Stomach (tissue), 4 donors: Measurements from ENCODE around the gene GREB1L.

Source experiments
- POLR2A ChIP-seq, 4 donors: fragments of 450-650 bp; IDR thresholded peaks; one replicate each; pipeline ENCODE4 v1.6.1; 2016; ENCODE audit warnings: antibody characterized with exemption in 4 of 4, control low read depth in 2 of 4, mild to moderate bottlenecking in 1 of 4, moderate library complexity in 1 of 4
- TF ChIP-seq, protein P1 (sequence below), 7 experiments: fragments of 450-650 bp in 4 of 7; fragments of 200-600 bp in 3 of 7; sonication (generic) in 3 of 7; IDR thresholded peaks; one replicate each; pipeline ENCODE4 v1.5.1; 2016 to 2019; ENCODE audit warnings: antibody characterized with exemption in 7 of 7, control low read depth in 2 of 7, mild to moderate bottlenecking in 1 of 7

- TF ChIP-seq, protein P1, sequence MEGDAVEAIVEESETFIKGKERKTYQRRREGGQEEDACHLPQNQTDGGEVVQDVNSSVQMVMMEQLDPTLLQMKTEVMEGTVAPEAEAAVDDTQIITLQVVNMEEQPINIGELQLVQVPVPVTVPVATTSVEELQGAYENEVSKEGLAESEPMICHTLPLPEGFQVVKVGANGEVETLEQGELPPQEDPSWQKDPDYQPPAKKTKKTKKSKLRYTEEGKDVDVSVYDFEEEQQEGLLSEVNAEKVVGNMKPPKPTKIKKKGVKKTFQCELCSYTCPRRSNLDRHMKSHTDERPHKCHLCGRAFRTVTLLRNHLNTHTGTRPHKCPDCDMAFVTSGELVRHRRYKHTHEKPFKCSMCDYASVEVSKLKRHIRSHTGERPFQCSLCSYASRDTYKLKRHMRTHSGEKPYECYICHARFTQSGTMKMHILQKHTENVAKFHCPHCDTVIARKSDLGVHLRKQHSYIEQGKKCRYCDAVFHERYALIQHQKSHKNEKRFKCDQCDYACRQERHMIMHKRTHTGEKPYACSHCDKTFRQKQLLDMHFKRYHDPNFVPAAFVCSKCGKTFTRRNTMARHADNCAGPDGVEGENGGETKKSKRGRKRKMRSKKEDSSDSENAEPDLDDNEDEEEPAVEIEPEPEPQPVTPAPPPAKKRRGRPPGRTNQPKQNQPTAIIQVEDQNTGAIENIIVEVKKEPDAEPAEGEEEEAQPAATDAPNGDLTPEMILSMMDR (IDR thresholded peaks at IDR 0.05) = no peak
- TF ChIP-seq POLR2A (IDR thresholded peaks at IDR 0.05) = no peak
Measured at GRCh38 chr18:21439431-21439846, 197.4 kb downstream of the GREB1L start.
